Breast epithelium (tissue), 3 donors: ENCODE measurements around the gene SMARCA1.

Source experiments
- POLR2A ChIP-seq: fragments of 450-650 bp; IDR thresholded peaks from one replicate; pipeline ENCODE4 v1.6.1; 2016; ENCODE audit warnings: antibody characterized with exemption, mild to moderate bottlenecking, moderate library complexity
- POLR2AphosphoS5 ChIP-seq, 3 donors: sonication (generic); formaldehyde crosslinking; IDR thresholded peaks; one replicate each; pipeline ENCODE4 v1.6.1; 2017; ENCODE audit warnings: antibody characterized with exemption in 3 of 3
- TF ChIP-seq, protein P1 (sequence below), 3 donors: fragments of 450-650 bp; IDR thresholded peaks; one replicate each; pipeline ENCODE4 v1.5.1; 2016 to 2017; ENCODE audit warnings: antibody characterized with exemption in 3 of 3, mild to moderate bottlenecking in 3 of 3, moderate library complexity in 3 of 3

GRCh38 chrX:129540068-129540653, 16.9 kb upstream of the SMARCA1 start, which contains the start of gene OCRL:
- TF ChIP-seq, protein P1, sequence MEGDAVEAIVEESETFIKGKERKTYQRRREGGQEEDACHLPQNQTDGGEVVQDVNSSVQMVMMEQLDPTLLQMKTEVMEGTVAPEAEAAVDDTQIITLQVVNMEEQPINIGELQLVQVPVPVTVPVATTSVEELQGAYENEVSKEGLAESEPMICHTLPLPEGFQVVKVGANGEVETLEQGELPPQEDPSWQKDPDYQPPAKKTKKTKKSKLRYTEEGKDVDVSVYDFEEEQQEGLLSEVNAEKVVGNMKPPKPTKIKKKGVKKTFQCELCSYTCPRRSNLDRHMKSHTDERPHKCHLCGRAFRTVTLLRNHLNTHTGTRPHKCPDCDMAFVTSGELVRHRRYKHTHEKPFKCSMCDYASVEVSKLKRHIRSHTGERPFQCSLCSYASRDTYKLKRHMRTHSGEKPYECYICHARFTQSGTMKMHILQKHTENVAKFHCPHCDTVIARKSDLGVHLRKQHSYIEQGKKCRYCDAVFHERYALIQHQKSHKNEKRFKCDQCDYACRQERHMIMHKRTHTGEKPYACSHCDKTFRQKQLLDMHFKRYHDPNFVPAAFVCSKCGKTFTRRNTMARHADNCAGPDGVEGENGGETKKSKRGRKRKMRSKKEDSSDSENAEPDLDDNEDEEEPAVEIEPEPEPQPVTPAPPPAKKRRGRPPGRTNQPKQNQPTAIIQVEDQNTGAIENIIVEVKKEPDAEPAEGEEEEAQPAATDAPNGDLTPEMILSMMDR (IDR thresholded peaks at IDR 0.05), result peak; percentile 62 to 74 (median 70)
- TF ChIP-seq POLR2AphosphoS5 (IDR thresholded peaks at IDR 0.05), result no peak
- no peak for TF ChIP-seq POLR2A
